NCI-H345 treated with DMSO at 0.1 percent for 48 hours (cell line): ENCODE data around the gene GRN.
"Not testable (repeated sequence)": the region's sequence is repeated elsewhere in the genome, so short reads cannot be mapped to it uniquely, and the experiment has no call there.

Experiments
- DNase-seq: peaks from one replicate; lab custom pipeline; 2025; ENCODE audit not compliant: unreplicated experiment; lab: John Stamatoyannopoulos, UW

The GRN gene

GRCh38 chr17:44321246-44322120, 23.6 kb upstream of the GRN start:
- DNase-seq: no peak

DNA sequence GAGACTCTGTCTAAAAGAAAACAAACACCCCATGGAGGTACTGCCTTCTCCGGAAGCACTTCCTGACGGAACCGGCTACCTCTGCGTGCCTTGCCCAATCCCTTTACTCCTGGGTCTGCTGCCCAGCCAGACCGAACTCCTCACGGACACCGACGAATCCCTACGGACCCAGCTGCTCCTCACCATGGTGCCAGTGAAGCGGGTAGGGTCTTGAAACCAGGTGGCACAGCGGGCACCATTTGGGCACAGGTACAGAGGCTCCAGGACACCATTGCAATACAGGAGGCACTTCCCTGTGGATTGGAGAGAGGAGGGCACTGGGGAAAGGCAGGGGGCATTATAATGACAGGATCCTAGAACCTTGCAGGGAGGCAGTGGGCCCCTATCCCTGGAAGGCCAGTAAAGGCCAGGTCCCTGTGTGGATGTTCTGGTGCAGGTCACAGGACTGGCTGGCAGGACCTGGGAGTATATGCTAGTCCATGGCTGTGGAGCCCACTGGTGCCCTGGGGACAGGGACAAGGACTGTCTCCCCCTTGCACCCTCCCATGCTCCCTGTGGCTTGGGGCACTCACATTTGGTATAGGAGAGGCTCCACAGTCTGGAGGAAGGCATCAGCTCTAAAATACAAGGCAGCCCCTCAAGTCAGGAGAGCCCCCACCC, 22.7 kb upstream of the GRN start:
- DNase-seq: no peak

- DNase-seq: no peak
Measured at GRCh38 chr17:44323359-44324091, 21.6 kb upstream of the GRN start.

DNA sequence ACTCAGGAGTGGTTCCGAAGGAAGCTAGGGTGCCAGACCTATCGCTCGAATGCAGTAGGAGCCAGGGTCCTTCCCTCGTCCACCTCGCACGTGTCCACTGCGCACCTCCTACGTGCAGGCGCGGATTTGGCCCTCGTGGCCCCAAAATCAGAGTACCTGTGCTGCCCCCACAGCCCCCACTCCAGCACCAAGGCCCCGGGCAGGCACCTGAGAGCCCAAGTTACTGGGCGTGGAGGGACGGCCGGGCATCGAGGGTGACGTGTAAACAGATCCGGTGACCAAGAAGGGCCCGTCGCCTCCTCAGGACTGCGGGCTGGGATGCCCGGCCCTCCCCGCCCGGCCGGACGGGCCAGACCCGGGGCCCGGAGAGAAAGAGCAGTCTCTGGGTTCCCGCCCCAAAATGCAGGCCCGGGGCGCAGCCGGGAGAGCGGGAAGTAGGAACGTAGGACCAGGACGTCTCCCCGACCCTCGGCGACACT, 21.0 kb upstream of the GRN start:
- no peak for DNase-seq

GRCh38 chr17:44324571-44325275, 20.4 kb upstream of the GRN start, which contains the start of gene SLC25A39:
Gene SLC25A39, minus strand, starts transcription at chr17:44324823. Its CDS starts 1,261 bp downstream, at chr17:44323562.
- peak; percentile 81 for DNase-seq

DNA sequence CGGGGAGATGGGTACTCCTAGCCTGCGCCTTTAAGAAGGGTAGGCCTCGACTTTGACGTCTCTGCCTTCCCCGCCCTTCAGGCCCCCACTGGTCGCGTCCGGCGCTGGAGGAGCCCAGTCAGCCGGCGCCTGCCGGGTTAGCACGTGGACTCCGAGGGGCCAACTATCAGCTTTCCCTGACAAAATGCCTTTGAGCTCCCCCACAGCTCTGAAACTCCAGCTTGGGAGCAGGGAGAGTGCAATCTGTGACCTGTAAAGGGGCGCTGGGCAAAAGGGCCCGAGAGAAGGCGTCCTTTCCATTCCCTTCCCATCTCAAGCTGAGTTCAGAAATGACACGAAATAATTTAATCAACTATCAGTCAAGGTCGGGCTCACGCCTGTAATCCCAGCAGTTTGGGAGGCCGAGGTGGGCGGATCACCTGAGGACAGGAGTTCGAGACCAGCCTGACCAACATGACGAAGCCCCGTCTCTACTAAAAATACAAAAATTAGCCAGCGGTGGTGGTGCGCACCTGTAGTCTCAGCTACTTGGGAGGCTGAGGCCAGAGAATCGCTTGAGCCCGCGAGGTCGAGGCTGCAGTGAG, 18.1 kb upstream of the GRN start:
- DNase-seq: peak; percentile 92

- no peak for DNase-seq
Measured at GRCh38 chr17:44327715-44328449, 17.2 kb upstream of the GRN start.

GRCh38 chr17:44329516-44329915, 15.6 kb upstream of the GRN start:
- DNase-seq: not testable (repeated sequence)

- DNase-seq: not testable (repeated sequence)
Measured at GRCh38 chr17:44330263-44330662, 14.8 kb upstream of the GRN start.

GRCh38 chr17:44331249-44331760, 13.8 kb upstream of the GRN start:
- peak; percentile 53 for DNase-seq

GRCh38 chr17:44333371-44333770, 11.7 kb upstream of the GRN start:
- no peak for DNase-seq

DNA sequence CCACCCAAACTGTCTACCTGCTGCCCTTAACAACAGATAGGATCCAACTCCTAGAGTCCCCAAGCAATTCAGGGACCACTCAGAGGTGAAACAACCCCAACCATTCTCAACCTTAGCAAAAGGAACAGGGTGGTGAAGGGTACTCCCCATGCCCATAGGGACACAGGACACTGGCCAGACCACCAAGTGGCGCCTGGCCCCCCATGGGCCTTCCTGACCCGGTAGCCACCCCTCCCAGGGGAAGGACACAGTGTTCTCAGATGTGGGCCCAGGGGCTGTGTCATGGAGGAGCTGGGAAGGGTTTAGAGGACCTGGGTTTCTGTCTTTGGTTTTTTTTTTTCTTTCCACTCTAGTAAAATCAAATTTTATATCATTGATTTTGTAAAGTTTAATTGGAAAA, 10.8 kb upstream of the GRN start:
- no peak for DNase-seq

GRCh38 chr17:44334727-44335126, 10.4 kb upstream of the GRN start:
- DNase-seq: no peak

DNA sequence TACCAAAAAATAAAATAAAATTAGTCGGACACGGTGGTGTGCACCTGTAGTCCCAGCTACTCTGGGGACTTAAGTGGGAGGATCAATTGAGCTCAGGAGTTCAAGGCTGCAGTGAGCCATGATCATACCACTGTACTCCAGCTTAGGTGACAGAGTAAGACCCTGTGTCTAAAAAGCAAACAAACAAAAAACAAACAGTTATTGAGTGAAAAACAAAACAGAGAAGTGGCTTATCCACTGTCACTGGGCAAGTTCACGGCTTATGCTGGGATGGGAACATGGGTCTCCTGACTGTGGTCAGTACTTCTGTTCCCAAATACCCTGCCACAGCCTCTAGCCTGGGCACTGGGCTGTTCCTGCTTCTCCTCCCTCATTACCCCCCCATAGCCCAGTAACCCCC, 9.5 kb upstream of the GRN start:
- DNase-seq: no peak

DNA sequence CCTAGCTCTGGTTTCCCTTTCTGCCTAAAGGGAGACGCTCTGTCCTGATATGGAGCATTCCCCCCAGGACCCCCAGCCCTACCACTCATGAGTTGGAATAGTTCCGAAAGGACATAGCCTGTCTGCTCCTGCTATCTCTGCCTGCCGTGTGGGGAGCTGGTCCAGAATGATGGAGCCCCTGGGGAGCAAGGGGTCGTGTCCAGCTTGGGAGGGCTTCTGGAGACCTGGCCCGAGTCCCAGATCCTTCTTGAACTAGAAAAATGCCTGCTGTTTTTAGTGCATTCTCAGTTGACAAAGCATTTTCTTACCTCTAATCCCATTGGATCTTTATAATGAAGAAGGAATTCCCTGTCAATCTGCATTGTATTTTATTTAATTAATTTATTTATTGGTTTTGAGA, 9.1 kb upstream of the GRN start:
- no peak for DNase-seq

GRCh38 chr17:44338702-44339101, 6.4 kb upstream of the GRN start:
- no peak for DNase-seq

DNA sequence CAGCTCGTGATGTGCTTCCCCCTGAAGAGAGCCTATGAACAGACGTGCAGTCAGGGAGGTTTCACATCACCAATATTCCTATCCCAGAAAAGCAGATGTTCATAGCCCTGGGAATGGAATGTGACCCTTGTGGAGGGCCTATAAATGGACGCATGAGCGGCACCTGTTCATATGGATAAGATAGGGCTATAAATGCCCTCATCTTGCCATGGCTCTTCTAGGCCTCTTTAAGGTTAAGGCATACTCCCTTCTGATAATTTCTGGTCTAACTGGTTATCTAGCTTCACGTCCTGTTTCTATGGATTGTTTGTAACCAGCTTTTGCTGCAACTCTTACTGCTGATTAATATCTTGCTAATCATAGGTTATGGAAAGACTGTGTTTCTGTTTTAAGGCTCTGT, 4.5 kb upstream of the GRN start:
- DNase-seq: not testable (repeated sequence)

- no peak for DNase-seq
Measured at GRCh38 chr17:44343510-44344209, 1.4 kb upstream of the GRN start.

- peak; percentile 27 for DNase-seq
Measured at GRCh38 chr17:44345454-44346026, 438 bp downstream of the GRN start.
